Neutrophil (primary cell): ENCODE results near the gene TNFRSF4.

ENCODE experiments used
- H3K27ac ChIP-seq: fragments of 200-600 bp; sonication (generic); 2 replicates; pipeline ENCODE4 v1.5.1; 2016; ENCODE audit warnings: mild to moderate bottlenecking, moderate library complexity
- H3K27me3 ChIP-seq: fragments of 200-600 bp; sonication (generic); 2 replicates; pipeline ENCODE4 v1.6.0; 2016; ENCODE audit warnings: mild to moderate bottlenecking
- H3K36me3 ChIP-seq: fragments of 200-600 bp; sonication (generic); 2 replicates; pipeline ENCODE4 v1.5.1; 2017
- H3K4me1 ChIP-seq, 2 experiments: fragments of 200-600 bp in 1 of 2; sonication (generic) in 1 of 2; 1 replicate in 1 of 2; 2 replicates in 1 of 2; pipeline versions ENCODE4 v1.5.1 to v1.6.1; 2013 to 2016; ENCODE audit warnings: low read depth in 1 of 2, low read length in 1 of 2, mild to moderate bottlenecking in 1 of 2, moderate library complexity in 1 of 2; ENCODE audit not compliant: control insufficient read depth in 1 of 2, insufficient read depth in 1 of 2
- H3K4me3 ChIP-seq, 2 experiments: fragments of 200-600 bp in 1 of 2; sonication (generic) in 1 of 2; 1 replicate in 1 of 2; 2 replicates in 1 of 2; pipeline ENCODE4 v1.5.1; 2013 to 2016; ENCODE audit warnings: low read depth in 1 of 2, low read length in 1 of 2, mild to moderate bottlenecking in 1 of 2, moderate library complexity in 1 of 2
- H3K9me3 ChIP-seq: fragments of 200-600 bp; sonication (generic); 2 replicates; pipeline ENCODE4 v1.5.1; 2016
- TF ChIP-seq, protein P1 (sequence below): fragments of 200-600 bp; sonication (generic); IDR thresholded peaks from 2 replicates; pipeline ENCODE4 v1.5.1; 2016; ENCODE audit warnings: antibody characterized with exemption

Gene TNFRSF4

DNA sequence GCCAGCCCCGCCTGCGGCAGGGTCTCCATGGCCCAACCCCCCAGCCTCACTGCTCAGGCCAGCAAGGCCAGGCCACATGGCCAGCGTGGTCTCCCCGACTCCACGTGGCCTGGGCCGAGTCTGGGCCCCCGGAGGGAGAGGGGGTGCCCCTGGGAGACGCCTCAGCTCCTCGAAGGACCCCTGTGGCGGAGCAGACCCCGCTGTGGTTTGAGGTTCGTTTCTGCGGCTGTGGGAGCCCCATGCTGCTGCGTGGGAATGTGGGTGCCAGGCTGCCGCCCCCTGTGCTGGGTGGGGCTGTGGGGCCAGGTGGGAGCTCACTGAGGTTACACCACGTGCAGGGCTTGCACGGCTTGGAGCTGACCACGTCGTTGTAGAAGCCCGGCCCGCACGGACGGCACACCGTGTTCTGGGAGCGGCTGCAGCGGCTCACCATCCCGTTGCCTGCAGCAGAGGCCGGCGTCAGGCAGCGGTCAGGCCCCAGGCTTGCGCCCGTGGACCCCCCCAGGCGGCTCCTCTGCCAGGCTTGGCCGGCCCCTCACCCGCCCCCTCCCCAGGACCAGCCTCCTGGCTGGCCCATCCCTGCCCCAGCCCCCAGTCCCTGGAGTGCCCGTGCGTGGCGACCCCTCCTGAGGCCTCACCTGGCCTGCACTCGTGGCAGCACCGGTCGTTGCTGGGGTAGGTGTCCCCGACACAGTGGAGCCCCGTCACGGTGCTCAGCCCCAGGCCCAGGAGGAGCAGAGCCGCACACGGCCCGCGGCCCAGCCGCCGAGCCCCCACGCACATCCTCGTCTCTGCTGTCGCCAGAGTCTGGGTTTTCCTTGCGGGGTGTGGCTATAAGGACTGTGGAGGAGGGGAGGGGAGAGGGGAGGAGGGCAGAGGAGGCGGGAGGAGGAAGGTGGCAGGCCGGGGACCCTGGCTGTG, at the start of gene TNFRSF4:
Gene TNFRSF4, minus strand, starts transcription at position 809 of the 921 bp plus-strand sequence. Its CDS starts 26 bp downstream, at position 783.
- TF ChIP-seq, protein P1, sequence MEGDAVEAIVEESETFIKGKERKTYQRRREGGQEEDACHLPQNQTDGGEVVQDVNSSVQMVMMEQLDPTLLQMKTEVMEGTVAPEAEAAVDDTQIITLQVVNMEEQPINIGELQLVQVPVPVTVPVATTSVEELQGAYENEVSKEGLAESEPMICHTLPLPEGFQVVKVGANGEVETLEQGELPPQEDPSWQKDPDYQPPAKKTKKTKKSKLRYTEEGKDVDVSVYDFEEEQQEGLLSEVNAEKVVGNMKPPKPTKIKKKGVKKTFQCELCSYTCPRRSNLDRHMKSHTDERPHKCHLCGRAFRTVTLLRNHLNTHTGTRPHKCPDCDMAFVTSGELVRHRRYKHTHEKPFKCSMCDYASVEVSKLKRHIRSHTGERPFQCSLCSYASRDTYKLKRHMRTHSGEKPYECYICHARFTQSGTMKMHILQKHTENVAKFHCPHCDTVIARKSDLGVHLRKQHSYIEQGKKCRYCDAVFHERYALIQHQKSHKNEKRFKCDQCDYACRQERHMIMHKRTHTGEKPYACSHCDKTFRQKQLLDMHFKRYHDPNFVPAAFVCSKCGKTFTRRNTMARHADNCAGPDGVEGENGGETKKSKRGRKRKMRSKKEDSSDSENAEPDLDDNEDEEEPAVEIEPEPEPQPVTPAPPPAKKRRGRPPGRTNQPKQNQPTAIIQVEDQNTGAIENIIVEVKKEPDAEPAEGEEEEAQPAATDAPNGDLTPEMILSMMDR = no peak
- H3K4me3 ChIP-seq = no peak within 1 kb of the TSS
- H3K9me3 ChIP-seq = no peaks in the 10 kb centered on the region
- no peak within 1 kb of the TSS for H3K27ac ChIP-seq
- peaks cover 35% of the 10 kb centered on the region for H3K36me3 ChIP-seq
- H3K27me3 ChIP-seq = peaks cover 67% of the 10 kb centered on the region
- peaks cover 0 to 11% of the 10 kb centered on the region in 2 experiments for H3K4me1 ChIP-seq

DNA sequence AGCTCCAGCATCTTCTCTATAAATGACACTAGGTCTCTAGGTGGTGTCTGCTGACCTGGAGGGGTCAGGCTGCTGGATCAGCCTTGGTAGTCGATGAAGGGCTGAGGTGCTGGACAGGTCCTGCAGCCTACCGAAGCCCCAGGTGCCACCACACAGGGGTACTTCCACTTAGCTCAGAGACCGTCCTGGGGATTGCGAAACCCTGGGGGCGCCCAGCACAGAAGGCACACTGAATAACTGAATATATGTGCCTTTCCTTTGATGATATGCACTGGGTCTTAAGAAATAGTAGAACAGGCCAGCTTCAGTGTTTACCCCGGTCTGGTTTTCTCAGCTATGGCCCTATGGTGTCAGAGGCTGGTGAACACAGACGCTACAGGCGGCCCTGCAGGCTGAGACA, 48.8 kb upstream of the TNFRSF4 start:
- H3K4me1 ChIP-seq = no peaks in the 10 kb centered on the region
- H3K9me3 ChIP-seq = no peaks in the 10 kb centered on the region
- TF ChIP-seq, protein P1 = no peak
- no peak overlapping the region for H3K27ac ChIP-seq
- H3K4me3 ChIP-seq = no peak overlapping the region
- H3K36me3 ChIP-seq = peaks cover 94% of the 10 kb centered on the region
- no peaks in the 10 kb centered on the region for H3K27me3 ChIP-seq

DNA sequence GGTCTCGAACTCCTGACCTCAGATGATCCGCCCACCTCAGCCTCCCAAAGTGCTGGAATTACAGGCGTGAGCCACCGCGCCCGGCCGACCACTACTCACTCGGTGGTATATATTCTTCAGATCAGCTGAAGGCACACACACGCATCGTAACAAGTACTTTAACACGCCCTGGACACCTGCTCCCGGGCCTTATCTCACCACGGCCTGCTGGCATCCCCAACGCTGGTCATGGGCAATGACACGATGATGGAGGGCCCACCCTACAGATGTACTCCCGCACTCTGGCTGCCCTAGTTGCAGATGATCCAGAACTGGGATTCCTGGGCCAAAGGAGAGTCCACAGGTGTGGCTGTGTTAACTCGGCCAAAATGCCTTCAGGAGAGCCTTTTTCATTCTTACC, 48.1 kb upstream of the TNFRSF4 start:
- Histone ChIP-seq H3K4me3 (no peak overlapping the region), H3K36me3 (peaks cover 94% of the 10 kb centered on the region), H3K9me3 (no peaks in the 10 kb centered on the region), H3K27me3 (no peaks in the 10 kb centered on the region), H3K27ac (no peak overlapping the region), H3K4me1 (no peaks in the 10 kb centered on the region)
- TF ChIP-seq, protein P1 = no peak

DNA sequence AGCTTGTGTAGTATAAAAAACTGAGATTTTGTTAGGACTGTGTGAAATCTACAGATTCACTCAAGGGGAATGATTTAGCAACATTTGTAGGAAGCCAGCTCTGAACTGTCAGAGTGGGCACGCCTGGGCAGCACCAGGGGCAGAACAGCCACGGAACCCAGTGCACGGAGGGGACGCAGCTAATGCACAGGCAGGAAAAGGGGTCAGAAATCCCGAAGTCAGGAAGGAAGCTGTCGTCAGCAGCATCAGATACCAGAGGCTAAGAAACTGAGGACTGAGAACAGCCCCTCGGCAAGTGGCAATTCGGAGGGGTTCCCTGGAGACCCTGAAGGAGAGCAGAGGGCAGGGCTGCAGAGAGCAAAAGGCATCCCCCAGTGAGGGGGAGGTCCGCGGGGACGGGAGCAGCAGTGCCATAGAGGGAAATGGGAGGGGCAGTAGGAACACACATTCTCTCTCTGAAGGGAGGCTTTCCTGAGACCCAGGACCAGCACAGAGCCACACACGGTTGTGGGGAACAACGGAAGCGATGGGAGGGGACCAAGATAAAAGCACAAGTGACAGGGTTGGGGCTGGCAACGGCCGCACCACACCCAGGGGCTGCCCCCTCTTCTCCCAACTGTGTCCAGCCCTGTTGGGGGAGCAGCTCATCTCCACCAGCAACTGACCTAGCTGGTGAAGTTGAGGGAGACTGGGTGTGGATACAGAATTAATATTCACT, 47.0 kb upstream of the TNFRSF4 start:
- Histone ChIP-seq H3K4me3 (no peak overlapping the region), H3K36me3 (peaks cover 94% of the 10 kb centered on the region), H3K27me3 (no peaks in the 10 kb centered on the region), H3K9me3 (no peaks in the 10 kb centered on the region), H3K27ac (no peak overlapping the region), H3K4me1 (no peaks in the 10 kb centered on the region)
- TF ChIP-seq, protein P1 = no peak

DNA sequence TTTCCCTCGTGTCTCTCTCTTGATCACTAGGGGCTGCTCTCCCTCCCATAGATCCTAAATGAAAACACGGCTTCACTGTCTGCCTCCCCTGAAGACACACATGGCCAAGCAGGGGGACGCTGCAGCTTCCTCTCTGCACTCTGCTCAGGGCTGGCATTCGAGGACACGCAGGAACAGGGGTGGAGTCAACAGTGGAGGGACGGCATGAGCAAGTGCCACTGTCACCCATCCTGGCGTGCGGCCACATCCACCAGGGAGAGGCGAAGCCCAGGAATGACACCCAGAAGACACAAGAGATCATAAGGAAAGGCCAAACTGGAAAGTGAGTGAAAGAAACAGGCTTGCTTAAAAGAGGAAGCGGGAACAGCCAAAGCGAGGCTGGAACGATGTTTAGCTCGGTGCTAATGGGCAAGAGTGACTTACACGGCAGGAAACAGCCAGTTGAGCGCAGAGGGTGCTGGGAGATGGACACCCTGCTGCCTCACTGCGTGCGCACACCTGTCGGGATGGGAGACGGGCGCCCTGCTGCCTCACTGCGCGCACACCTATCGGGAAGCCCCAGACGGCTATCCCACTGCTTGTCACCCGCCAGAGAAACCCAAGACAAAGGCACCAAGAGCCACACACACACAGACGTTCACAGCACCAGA, 46.1 kb upstream of the TNFRSF4 start:
- TF ChIP-seq, protein P1 = no peak
- Histone ChIP-seq H3K4me1 (no peaks in the 10 kb centered on the region), H3K36me3 (peaks cover 94% of the 10 kb centered on the region), H3K4me3 (no peak overlapping the region), H3K9me3 (no peaks in the 10 kb centered on the region), H3K27me3 (no peaks in the 10 kb centered on the region), H3K27ac (no peak overlapping the region)
